Measurements from ENCODE around the gene RARRES2. TPM values are rescaled to one million over a fixed set of nuclear protein-coding genes. Genes with fewer than 3 reads are reported as not detected.

Gene RARRES2
- total RNA-seq, 2 experiments from 2014 or later: not detected

DNA sequence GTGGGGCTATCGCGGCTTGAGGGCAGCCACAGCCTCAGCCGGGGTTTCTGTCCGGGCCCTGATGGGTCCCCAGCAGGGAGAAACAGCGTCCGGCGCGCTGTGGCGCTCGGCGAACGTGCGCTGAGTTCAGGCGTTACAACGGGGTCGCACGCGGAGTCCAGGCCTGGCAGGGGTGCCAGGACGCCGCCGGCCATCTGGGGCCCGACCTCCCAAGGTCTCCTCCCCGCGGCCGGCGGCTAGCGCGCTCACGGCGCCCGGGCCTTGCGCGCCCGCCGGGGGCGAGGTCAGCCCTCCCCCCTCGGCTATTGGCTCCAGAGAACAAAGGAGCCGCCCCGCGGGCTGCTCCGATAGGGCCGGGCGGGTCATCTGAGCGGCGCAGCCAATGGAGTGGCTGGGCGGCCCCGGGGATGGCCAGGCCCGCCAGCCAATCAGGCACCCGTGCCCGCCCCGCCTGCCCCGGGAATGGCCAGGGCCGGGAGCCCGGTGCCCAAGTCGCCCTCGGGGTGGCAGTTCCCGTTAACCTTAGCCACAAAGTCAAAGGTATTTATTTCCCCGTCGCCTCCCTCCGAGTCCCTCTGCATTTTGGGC lies 37.5 kb upstream of the RARRES2 start, which contains the start of gene ZNF775:
Gene ZNF775, plus strand, starts transcription at position 478 of the 588 bp plus-strand sequence. CDS start 9,141 bp downstream, outside the sequence.
- Histone ChIP-seq H3K27ac (ENCODE audit: low read depth, low read length, poor library complexity, severe bottlenecking) (peak within 1 kb of the TSS; percentile 24), H3K36me3 (ENCODE audit: insufficient read depth, low read length) (no peaks in the 10 kb centered on the region), H3K4me3 (ENCODE audit: low read depth, low read length, poor library complexity, severe bottlenecking) (peak within 1 kb of the TSS; percentile 93), H3K9me2 (ENCODE audit: insufficient read depth, low read length) (no peaks in the 10 kb centered on the region), H4K20me1 (ENCODE audit: insufficient read depth, low read length) (no peaks in the 10 kb centered on the region), H3K9me3 (ENCODE audit: low read length) (no peaks in the 10 kb centered on the region), H3K79me2 (ENCODE audit: insufficient read depth, low read depth, low read length) (no peaks in the 10 kb centered on the region), H3K4me1 (ENCODE audit: insufficient read depth, low read length, poor library complexity, severe bottlenecking) (peaks cover 72% of the 10 kb centered on the region), H3K4me2 (ENCODE audit: low read length) (peak within 1 kb of the TSS; percentile 99), H2AFZ (ENCODE audit: low read length) (peak within 1 kb of the TSS; percentile 72)
- BruUV-seq (replicated peaks): no TSS peak
- ChIA-PET CTCF (ENCODE audit: unreplicated experiment) (no interaction called here), POLR2A (interaction anchor here (2.1 kb wide), 4 partner anchors 10 to 28 kb away, joined by 11 to 16 read pairs (median 12); partner anchors contain the start of gene REPIN1)
- TF ChIP-seq EZH2phosphoT487 (IDR thresholded peaks at IDR 0.05; ENCODE audit: borderline replicate concordance, low read depth, low read length): no peak
- TF ChIP-seq, protein P1, sequence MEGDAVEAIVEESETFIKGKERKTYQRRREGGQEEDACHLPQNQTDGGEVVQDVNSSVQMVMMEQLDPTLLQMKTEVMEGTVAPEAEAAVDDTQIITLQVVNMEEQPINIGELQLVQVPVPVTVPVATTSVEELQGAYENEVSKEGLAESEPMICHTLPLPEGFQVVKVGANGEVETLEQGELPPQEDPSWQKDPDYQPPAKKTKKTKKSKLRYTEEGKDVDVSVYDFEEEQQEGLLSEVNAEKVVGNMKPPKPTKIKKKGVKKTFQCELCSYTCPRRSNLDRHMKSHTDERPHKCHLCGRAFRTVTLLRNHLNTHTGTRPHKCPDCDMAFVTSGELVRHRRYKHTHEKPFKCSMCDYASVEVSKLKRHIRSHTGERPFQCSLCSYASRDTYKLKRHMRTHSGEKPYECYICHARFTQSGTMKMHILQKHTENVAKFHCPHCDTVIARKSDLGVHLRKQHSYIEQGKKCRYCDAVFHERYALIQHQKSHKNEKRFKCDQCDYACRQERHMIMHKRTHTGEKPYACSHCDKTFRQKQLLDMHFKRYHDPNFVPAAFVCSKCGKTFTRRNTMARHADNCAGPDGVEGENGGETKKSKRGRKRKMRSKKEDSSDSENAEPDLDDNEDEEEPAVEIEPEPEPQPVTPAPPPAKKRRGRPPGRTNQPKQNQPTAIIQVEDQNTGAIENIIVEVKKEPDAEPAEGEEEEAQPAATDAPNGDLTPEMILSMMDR (conservative IDR thresholded peaks at IDR 0.05; ENCODE audit: low read length): no peak
- DNase-seq (ENCODE audit: low spot score): peak; percentile 95
- intact Hi-C loops (cut with micrococcal nuclease; ENCODE audit: unreplicated experiment): loop anchor here (1.0 to 10.0 kb wide), 3 partner anchors 26 to 596 kb away; partner anchors contain the start of gene KCNH2

DNA sequence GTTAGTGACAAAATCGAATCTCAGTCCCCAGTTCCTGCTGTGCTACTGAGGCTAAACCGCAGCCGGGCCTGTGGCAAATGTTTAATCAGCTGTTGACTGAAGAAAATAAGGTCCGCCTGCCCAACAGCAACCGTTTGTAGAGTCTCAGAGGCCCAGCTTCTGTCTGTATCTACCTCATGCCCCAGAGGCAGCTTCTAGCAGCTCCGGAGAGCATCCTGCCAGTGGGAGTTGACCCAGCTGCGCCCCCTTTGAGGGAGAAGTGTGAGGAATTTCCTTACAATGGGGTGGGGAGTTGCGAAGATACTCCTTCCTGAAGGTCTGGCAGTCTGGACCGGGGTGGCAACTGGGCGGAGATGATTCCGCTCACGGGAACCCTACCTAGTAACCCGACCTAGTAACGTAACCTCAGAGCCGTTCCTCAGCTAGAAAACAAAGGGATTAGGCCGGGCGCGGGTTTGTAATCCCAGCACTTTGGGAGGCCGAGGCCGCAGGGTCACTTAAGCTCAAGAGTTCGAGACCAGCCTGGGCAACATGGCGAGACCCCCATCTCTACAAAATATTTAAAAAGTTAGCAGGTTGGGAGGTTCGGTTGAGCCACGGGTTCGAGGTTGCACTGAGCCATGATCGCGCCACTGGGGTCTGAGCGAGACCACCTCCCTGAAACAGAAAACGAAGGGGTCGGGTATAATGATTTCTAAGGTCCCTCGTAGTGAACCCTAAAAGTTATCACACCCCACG lies 36.9 kb upstream of the RARRES2 start:
- Histone ChIP-seq H3K79me2 (ENCODE audit: insufficient read depth, low read depth, low read length) (no peaks in the 10 kb centered on the region), H2AFZ (ENCODE audit: low read length) (peak overlapping the region; percentile 72; the same call in 1 of the 2 replicates), H3K4me3 (ENCODE audit: low read depth, low read length, poor library complexity, severe bottlenecking) (peak overlapping the region; percentile 93), H3K36me3 (ENCODE audit: insufficient read depth, low read length) (no peaks in the 10 kb centered on the region), H3K27ac (ENCODE audit: low read depth, low read length, poor library complexity, severe bottlenecking) (peak overlapping the region; percentile 24), H3K9me2 (ENCODE audit: insufficient read depth, low read length) (no peaks in the 10 kb centered on the region), H3K4me1 (ENCODE audit: insufficient read depth, low read length, poor library complexity, severe bottlenecking) (peaks cover 74% of the 10 kb centered on the region), H3K9me3 (ENCODE audit: low read length) (no peaks in the 10 kb centered on the region), H4K20me1 (ENCODE audit: insufficient read depth, low read length) (no peaks in the 10 kb centered on the region), H3K4me2 (ENCODE audit: low read length) (peak overlapping the region; percentile 94)
- CTCF ChIA-PET (ENCODE audit: unreplicated experiment): interaction anchor here (0.7 to 1.1 kb wide), 2 partner anchors 10 to 22 kb away, joined by 3 read pairs; partner anchors contain the start of gene REPIN1
- TF ChIP-seq, protein P1 (conservative IDR thresholded peaks at IDR 0.05; ENCODE audit: low read length): peak; percentile 58
- TF ChIP-seq EZH2phosphoT487 (IDR thresholded peaks at IDR 0.05; ENCODE audit: borderline replicate concordance, low read depth, low read length): no peak
- TSS peak; percentile 92 for BruUV-seq (replicated peaks)
- POLR2A ChIA-PET: interaction anchor here (0.7 to 2.1 kb wide), 7 partner anchors 8 to 29 kb away, joined by 3 to 16 read pairs (median 11); partner anchors contain the start of gene REPIN1
- DNase-seq (ENCODE audit: low spot score): peak; percentile 65
- intact Hi-C loops (cut with micrococcal nuclease; ENCODE audit: unreplicated experiment): loop anchor here (10.0 kb wide), 2 partner anchors 513 to 597 kb away; partner anchors contain the start of gene KCNH2

Measured in OCI-LY7 (cell line).